GM19468 (cell line): Measurements from ENCODE around the gene PLEKHH1.
"Not testable (repeated sequence)": the region's sequence is repeated elsewhere in the genome, so short reads cannot be mapped to it uniquely, and the experiment has no call there.

ENCODE experiments used
- ATAC-seq: cut with Tn5 transposase; IDR thresholded peaks from one replicate; pipeline ENCODE4 v1.9.1; 2021; ENCODE audit warnings: mild to moderate bottlenecking, moderate library complexity, moderate number of reproducible peaks; ENCODE audit not compliant: unreplicated experiment; ENCODE audit errors: extremely low read depth

Gene PLEKHH1

DNA sequence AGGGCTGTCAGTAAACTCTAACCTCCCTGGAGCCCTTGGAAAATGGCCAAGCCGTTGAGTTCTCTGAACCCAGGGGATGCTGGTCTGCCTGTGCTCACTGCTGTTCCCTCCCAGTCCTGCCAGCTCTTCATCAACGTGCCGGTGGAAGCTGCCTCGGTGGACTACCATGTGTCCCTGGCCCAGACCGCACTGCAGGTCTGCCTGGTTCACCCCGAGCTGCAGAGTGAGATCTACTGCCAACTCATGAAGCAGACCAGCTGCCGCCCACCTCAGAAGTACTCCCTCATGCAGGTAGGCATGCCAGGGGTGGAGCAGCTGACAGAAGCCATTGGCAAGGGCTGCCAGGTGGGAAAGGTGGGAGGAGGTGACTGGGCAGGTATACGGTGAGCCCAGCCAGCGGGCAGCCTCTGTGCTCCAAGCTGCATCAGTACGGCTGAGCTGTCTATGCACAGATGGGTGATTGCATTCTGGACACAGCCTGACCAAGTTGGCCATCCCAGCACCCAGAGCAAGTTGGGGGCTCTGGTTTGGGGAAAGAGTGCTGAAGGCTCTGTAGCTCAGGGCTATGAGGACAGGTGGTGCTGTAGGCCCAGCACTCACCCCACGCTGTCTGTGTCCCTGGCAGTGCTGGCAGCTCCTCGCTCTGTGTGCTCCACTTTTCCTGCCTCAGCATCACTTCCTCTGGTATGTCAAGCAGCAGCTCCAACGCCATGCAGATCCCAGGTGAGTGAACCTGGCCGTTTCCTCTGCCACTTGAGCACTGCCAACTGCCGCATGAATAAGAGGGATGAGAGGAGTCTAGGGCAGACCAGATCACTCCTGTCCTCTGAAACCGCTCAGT lies 45.0 kb downstream of the PLEKHH1 start:
- ATAC-seq = no peak

GRCh38 chr14:67579040-67579439 lies 46.0 kb downstream of the PLEKHH1 start:
- no peak for ATAC-seq

DNA sequence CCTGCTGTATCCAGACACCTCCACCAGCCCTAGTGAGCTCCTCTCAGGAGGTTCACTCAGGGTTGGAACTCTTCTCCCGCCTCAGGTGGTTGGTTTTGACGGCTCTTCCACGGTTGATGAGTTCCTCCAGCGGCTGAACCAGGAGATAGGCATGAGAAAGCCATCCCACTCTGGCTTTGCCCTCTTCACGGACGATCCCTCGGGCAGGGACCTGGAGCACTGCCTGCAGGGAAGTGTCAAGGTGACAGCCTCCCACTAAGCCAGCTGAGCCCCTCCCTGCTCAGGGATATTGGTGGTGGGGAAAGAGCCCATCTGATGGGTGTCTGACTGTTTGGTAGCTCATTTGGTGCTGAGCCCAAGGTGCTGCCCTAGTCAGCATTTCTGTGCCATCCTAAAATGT lies 46.5 kb downstream of the PLEKHH1 start:
- ATAC-seq = no peak

DNA sequence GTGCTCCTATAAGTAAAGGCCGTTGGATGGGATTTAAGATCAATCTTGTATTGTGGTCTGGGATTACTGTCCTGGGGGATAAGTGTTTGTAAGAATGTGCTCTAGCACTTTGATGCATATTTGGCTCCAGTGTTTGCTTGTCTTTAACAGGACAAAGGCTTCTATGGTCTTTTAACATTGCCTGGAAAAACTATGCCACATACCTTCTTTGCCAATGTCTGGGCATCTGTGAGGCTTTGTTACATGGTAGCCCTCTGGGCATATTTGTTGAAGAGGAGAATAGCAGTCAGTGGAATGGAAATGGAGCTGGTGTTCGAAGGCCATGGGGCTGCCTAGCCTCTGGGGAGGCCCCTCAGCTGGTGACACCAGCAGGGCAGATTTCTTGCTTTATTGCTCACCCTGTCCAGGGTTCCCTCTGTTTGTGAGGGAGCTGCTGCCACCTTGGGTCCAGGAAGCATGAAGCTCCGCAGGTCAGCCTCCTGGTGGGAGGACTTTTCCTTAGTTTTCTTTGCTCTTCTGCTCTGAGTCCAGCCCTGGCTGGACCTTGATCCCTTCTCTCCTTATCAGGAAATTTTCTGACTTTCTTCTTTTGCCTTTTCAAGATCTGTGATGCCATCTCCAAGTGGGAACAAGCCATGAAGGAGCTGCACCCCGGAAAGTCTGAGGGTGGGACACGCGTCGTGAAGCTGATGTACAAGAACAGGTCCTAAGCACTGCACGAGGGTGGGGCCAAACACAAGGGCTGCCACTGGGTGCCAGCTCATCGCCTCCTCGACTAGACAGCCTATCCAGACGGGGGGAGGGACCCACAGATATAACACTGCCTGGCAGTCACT lies 47.5 kb downstream of the PLEKHH1 start:
- ATAC-seq = no peak

DNA sequence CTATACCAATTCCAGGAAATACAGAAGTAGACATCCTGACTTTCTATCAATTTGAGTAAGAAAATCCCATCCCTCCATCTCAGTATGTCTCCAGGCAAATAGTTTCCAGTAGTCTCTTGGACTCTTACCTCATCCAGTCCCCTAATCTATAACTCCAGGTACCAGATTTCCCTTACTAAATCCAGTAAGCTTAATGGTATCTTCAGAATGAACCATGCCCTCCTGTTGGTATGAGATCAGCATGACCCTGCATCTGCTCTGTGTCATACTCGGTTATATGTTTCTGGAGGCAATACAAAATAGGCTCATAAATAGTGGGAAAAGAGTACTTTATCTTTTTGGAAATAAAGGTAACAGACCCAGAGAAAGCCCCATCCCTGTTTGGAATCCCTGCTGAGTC lies 48.6 kb downstream of the PLEKHH1 start:
- ATAC-seq = no peak

DNA sequence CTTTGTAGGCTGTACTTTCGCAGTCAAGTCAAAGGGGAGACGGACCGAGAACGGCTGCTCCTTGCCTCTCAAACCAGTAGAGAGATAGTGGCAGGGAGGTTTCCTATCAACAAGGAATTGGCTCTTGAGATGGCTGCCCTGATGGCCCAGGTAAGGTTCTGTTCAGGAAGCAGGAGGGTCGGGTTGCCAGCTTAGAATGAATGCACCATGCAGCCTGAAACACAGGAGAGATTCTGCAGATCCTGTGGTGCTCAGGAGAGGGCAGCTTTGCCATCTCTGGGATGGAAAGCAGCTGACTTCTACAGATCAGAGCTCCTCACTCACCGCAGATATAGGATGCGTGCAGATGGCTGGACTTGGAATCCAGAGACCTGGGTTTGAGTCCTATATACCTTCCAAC lies 49.0 kb downstream of the PLEKHH1 start:
- no peak for ATAC-seq

DNA sequence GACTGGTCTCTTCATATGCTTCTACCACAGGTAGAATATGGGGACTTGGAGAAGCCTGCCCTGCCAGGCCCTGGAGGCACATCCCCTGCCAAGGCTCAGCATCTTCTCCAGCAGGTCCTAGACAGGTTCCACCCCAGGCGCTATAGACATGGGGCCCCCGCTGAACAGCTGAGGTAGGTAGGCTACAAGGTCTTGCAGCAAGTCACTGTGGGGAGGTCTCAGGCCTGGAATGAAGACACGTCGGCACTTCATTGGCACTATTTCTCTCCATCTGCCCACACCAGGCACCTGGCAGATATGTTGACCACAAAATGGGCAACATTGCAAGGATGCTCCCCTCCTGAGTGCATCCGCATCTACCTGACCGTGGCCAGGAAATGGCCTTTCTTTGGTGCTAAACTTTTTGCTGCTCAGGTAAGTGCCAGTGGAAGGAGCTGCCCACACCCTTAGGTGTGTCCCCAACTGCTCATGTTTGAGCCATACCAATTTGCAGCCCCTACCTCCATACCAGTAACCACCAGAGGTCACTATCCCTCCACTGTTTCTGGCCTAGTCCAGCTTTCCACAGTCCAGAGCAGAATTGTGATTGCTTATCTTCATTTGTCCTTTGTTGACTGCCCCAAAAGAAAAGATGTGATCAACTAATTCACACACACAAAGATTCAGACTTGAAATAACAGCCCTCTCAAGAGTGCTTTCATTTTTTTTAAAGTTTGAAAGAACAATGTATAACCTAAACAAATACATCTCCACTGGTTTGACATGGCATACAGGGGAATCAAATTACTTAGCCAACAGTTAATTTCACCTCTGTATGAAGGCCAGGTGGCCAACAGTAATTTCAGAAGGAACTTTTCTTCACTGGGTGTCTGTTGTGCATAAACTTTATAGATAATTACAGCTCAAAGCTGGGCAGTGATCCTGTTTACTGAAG lies 50.9 kb downstream of the PLEKHH1 start:
- no peak for ATAC-seq

DNA sequence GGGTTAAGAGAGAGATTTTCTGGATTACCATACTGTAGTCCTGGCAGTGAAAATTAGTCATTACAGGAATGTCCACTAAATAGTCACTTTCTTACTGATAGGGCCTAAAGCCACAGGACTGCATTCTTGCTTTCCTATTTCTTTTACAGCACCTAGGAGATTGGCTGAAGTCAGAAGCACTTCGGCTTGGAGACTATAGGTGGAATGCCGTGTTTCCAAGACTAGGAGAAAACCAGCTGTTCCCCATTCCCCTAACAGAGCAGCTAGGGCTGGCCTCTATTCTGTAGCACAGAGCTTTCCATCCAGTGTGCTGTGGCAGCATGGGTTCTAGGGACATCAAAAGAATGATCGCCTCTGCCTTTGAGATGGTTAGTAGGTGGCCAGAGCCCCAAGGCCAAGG lies 51.9 kb downstream of the PLEKHH1 start:
- no peak for ATAC-seq

DNA sequence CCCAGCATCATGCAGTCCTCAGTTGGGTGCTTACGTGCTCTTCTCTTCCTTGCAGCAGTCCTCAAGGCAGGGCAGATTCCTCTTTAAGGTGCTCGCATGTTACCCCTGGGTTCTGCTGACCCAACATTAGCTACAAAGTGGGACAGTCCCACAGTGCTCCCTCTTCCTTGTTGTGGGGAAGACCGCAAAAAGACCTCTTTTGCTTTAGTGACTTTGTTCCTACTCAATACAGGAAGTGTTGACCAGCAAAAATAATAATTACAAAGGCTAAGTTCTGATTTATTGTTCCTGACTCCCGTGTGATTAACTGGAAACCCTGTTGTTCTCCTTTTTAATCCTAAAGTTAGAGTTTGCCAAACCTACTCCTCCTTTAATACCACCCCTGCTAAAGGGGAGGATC lies 53.3 kb downstream of the PLEKHH1 start:
- ATAC-seq = no peak

DNA sequence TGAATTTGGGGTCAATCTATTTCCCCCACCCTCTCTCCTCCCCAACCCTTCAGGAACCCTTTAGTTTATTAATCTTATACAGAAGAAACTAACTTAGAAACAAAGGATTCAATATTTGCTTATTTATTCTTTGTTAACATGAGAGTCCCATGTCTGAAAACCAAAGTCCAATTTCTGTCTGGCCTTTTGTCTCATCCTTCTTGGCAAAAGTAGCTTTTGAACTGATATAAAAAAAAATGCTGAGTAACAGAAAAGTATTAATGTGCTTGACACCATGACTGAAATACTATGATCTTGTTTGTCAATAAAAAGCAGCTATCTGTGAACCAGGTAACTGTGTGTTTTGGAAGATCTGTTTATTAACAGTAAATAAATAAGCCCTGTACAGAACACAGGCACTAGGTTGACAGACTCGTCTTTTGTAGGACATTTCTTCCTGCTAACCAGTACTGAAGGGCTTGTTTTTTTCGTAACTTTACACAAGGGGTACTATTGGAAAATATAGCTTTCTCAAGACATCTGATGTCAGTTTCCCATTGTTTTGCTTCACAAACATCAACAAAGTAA lies 56.2 kb downstream of the PLEKHH1 start:
- ATAC-seq = no peak

DNA sequence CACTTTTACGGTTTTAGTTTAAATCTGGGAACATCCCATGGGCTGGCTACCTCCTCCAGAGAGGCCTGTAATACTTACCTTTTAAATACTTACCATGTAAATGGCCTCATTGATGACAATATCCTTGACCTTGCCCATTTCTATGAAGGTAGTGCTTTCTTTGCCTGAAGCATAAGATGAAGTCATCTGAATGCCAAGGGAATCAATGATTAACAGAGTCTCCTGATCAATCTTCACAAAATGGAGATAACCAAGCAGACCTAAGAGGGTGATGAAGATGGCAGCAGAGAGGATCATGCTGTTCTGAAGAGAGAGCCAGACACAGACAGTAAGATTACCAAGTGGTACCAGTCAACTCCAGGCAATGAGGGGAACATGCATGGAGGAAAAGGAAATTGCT lies 60.6 kb downstream of the PLEKHH1 start:
- ATAC-seq = not testable (repeated sequence)

DNA sequence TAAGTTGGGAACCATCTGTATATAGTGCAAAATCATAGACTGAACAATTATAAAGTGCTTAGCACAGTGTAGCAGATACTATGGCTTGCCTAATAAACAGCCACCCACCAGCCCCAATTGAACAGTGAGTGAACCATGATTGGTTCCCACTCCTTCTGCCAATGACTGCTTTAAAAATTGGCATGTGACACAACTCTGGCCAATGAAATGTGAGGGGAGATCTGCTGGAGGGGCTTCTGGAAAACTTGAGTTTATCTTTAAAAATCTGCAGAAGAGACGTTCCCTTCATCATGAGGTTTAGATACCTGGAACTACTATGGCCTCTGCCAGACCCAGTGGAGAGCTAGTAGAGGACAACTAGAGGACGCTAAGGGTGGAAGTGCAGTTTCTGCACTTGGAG lies 62.3 kb downstream of the PLEKHH1 start:
- ATAC-seq = no peak

DNA sequence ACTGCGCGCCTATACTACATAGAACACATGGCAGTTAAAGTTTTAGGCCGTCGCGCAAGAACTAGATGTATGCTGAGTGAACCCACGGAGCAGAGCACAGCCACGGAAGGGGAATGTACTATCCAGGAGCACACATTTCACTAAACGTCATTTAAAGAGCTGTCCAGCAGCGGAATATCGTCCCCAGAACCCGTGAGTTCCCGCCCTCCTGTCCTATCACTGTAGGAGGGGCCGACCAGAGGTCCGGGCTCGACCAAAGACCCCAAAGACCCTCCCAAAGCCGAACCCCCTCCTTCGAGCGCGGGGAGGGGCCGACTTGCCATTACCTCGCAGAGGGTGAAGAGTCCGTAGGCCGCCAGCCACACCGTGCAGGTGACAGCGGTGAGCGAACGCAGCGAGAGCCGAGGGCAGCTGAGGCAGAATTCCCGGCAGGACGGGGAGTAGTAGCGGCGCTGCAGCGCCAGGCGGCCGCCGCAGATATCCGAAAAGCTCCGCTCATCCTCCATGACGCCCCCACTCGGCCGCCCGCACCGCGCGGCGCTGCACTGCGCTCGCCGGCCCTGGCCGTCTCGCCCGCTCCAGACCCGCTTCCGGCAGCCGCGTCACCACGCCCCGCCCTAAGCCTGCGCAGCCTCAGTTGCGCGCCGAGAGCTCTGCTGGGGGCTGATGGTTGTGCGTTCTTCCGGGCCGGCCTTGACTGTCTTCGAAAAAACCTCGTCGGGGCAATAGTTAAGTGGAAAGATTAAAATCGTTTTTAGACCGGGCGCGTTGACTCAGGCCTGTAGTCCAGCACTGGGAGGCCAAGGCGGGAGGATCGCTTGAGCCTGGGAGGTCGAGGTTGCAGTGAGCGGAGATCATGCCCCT lies 66.8 kb downstream of the PLEKHH1 start, which contains the start of gene PIGH:
Gene PIGH (minus strand): TSS at position 571 of the 864 bp plus-strand sequence. CDS start 65 bp downstream, at position 506.
- peak; percentile 86 for ATAC-seq

DNA sequence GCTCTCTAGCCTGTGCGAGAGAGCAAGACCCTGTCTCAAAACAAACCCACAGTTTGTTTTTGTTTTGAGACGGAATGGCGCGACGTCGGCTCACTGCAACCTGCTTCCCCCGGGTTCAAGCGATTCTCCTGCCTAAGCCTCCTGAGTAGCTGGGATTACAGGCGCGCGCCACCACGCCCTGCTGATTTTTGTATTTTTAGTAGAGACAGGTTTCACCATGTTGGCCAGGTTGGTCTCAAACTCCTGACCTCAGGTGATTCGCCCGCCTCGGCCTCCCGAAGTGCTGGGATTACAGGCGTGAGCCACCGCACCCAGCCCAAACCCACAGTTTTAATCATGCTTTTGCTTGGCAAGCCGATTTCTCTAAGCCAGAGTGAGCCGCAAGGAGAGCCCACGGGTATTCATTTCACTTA lies 67.5 kb downstream of the PLEKHH1 start:
- ATAC-seq = not testable (repeated sequence)

DNA sequence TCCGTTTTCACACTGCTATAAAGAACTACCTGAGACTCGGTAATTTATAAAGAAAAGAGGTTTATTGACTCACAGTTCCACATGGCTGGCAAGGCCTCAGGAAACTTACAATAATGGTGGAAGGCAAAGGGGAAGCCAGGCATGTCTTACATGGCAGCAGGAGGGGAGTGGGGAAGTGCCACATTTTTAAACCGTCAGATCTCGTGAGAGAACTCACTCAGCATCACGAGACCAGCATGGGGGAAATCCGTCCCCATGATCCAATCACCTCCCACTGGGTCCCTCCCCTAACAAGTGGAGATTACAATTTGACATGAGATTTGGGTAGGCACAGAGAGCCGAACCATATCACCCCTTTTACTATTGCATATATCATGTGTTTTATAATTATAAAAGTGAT lies 69.0 kb downstream of the PLEKHH1 start:
- no peak for ATAC-seq

GRCh38 chr14:67602995-67603545 lies 70.0 kb downstream of the PLEKHH1 start:
- ATAC-seq = peak; percentile 31

DNA sequence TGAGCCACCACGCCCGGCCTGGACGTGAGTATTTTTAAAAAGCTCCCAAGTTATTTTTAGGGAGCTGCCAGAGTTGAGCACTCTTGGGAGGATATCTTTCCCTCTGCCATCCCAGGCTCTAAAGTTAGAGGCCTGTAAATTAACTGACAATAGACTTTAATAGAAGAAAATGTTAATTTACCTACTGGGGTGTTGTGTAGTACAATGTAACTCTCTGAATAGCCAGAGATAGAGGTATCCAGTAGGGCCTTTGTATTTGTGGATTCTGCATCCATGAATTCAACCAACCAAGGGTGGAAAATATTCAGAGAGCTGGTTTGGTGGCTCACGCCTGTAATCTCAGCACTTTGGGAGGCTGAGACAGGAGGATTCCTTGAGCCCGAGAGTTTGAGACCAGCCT lies 74.6 kb downstream of the PLEKHH1 start:
- ATAC-seq = no peak

DNA sequence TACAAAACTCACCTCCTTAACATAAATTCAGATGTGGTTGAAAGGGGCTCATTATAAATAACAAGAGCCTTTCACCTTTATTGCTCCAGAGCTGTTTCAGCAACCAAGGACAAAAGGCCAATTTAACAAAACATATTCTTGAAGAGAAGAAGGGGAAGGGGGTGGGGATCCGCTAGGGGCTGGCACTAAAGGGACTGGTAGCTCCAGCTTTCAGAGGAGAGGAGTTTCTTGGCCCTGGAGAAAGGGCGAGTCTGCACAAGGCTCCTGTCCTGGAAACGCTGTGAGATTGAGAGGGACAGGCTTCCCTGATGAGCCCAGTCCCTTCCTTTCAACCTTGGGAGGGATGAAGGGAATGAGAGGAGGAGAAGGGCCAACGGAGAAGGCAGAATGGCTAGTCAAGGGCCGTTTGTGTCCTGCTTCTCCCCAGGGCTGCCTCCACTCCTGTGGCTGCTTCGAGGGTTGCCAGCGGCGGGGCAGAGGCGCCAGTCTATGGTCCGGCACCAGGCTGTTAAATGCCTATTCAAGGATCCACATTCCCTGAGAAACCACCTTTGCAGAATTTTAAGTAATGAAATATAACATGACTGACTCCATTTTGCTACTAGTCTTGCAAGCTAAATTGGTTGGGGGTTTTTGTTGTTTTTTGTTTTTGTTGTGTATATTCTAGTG lies 76.7 kb downstream of the PLEKHH1 start:
- ATAC-seq = no peak
